ENCODE measurements around the gene HPS3. TPM values are rescaled to one million over a fixed set of nuclear protein-coding genes. Genes with fewer than 3 reads are reported as not detected.

HPS3 gene
- total RNA-seq, 1 donor = 30.7 TPM

DNA sequence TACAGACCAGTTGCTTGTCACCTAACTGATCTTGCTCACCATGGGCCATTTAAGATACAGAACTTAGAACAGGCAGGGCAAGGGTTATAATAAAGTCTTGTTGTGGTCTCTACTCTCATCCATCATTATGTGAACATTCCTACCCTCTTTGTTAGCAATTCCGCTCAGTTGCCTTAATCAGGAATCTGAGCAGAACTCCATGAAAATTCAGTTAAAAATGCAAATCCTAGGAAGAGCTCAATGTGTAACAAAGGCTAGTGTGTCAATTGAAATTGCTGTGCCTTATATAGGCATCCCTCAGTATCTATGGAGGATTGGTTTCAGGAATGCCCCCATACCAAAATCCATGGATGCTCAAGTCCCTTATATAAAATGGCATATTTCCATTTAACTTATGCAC, 47.7 kb downstream of the HPS3 start:
- TF ChIP-seq, protein P1, sequence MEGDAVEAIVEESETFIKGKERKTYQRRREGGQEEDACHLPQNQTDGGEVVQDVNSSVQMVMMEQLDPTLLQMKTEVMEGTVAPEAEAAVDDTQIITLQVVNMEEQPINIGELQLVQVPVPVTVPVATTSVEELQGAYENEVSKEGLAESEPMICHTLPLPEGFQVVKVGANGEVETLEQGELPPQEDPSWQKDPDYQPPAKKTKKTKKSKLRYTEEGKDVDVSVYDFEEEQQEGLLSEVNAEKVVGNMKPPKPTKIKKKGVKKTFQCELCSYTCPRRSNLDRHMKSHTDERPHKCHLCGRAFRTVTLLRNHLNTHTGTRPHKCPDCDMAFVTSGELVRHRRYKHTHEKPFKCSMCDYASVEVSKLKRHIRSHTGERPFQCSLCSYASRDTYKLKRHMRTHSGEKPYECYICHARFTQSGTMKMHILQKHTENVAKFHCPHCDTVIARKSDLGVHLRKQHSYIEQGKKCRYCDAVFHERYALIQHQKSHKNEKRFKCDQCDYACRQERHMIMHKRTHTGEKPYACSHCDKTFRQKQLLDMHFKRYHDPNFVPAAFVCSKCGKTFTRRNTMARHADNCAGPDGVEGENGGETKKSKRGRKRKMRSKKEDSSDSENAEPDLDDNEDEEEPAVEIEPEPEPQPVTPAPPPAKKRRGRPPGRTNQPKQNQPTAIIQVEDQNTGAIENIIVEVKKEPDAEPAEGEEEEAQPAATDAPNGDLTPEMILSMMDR (IDR thresholded peaks at IDR 0.05; ENCODE audit: insufficient read depth, low read depth, low read length) = no peak
- no peak for DNase-seq (ENCODE audit: low read depth)

DNA sequence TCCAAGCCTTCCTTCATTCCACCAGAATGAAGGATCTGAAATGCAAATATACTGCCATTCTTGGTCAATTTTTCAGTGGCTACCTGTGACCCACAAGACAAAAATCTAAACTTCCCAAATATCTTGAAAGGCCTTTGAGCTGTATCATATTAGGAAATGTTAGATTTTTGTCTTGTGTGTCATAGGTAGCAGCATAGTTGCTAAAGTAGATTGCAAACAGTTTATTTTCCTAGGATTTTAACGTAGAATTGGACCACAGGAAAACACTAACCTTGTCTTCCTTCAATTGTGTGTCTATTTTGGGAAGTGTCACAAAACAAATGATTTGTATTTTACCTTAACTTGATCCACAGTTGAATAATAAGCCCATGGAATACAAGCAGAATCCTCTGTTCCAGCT, 49.8 kb downstream of the HPS3 start:
- no peak overlapping the region for H3K4me3 ChIP-seq (ENCODE audit: low read depth, low read length)
- DNase-seq (ENCODE audit: low read depth) = peak; percentile 52
- TF ChIP-seq, protein P1 (IDR thresholded peaks at IDR 0.05; ENCODE audit: insufficient read depth, low read depth, low read length) = no peak

More for the DNA sequence above, 47.7 kb downstream of the HPS3 start:
- no peak overlapping the region for H3K4me3 ChIP-seq (ENCODE audit: low read depth, low read length)

DNA sequence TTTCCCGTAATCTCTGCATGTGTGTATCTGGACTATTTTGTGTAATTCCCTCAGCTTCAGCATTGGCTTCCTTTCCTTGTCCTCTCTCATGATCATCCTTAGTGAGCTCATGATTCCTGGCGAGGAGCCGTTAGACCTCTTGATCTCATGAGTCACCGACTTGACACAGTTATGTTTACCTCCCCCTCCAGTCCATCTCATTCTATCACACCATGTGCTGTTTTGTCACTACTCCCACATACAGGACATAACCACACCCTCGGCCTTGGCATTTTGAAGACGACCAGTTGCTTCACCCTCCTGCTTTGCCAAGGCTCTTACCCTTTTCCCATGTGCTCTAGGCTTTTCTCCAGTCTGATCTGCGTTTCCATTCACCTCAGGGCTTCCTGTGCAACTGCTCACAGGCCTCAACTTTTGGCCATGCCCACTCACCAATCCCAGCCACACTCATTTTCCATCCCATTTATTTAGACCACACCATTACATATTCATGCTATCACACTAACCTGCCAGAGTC, 50.7 kb downstream of the HPS3 start:
- H3K4me3 ChIP-seq (ENCODE audit: low read depth, low read length) = no peak overlapping the region
- TF ChIP-seq, protein P1 (IDR thresholded peaks at IDR 0.05; ENCODE audit: insufficient read depth, low read depth, low read length) = no peak
- peak; percentile 98 for DNase-seq (ENCODE audit: low read depth)

DNA sequence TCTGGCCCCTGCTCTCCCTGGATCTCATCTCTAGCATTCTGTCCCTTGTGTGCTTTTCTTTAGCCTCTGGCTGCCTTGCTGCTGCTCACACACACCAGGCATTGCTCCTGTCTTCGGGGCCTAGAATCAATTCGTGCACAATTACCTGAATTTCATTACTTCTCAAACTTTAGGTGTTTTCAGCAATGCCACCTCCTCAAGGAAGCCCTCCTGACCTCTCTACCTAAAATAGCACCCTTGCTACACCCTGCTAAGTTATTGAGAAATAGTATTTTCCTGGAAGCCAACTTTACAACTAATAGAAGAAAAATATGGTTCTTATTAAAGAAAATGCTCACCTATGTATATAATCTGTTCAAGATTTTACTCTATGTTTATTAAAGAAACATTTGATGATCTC, 51.7 kb downstream of the HPS3 start:
- no peak for DNase-seq (ENCODE audit: low read depth)
- TF ChIP-seq, protein P1 (IDR thresholded peaks at IDR 0.05; ENCODE audit: insufficient read depth, low read depth, low read length) = no peak
- no peak overlapping the region for H3K4me3 ChIP-seq (ENCODE audit: low read depth, low read length)

DNA sequence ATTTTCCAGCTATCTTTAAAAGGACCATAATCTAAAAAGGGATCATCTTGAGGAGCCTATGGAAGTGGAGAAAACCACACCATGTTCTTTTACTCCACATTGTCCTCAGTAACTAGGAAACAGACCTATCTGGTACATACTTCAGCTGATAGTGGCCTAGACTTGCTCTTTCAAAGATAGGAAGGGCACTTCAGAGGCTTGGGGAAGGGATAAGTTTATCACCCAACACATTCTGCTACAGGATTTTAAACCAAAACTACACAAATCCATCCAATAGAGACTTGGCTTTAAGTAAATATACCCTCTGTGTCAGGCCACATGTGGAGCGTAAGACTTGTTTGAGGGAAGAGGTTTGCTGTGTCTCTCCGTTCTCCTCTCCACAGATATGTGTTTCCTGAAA, 56.8 kb downstream of the HPS3 start:
- peak; percentile 90 for DNase-seq (ENCODE audit: low read depth)
- no peak overlapping the region for H3K4me3 ChIP-seq (ENCODE audit: low read depth, low read length)
- TF ChIP-seq, protein P1 (IDR thresholded peaks at IDR 0.05; ENCODE audit: insufficient read depth, low read depth, low read length) = no peak

DNA sequence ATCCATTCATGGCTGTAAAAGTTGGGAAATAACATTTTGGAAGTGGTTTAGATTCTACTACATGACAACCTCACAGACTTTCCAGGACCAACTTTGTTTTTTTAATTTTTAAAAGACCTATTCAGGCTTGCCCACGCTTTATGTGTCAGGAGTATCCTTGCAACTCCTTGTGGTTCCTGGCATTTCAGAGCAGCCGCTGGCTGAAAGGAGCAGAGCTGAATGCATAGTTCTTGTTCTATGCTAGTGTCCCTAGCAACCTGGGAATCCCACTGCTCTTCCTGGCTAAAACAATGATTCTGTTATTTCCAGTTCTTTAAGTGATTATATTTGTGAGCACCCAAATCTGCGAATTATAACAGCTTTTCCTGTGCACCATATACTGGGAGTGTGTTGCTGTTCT, 57.3 kb downstream of the HPS3 start:
- no peak overlapping the region for H3K4me3 ChIP-seq (ENCODE audit: low read depth, low read length)
- TF ChIP-seq, protein P1 (IDR thresholded peaks at IDR 0.05; ENCODE audit: insufficient read depth, low read depth, low read length) = no peak
- DNase-seq (ENCODE audit: low read depth) = no peak

DNA sequence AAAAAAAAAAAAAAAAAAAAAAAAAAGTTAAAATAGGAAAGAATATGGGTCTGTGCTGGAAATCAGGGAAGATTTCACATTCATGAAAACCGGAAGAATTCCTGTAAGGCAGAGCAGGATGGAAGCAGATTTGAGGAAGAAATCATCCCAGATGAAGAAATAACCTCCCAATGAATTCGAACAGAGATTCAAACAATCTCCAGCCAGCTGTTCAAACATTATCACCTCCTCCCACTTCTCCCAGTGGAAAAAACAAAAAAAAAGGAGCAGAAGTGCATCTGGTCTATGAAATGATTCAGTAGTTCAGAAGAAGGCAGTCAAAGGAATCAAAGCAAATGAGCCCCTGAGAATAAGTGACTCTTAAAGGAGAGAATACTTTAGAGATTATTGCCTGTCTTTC, 59.1 kb downstream of the HPS3 start:
- TF ChIP-seq, protein P1 (IDR thresholded peaks at IDR 0.05; ENCODE audit: insufficient read depth, low read depth, low read length) = no peak
- DNase-seq (ENCODE audit: low read depth) = no peak
- no peak overlapping the region for H3K4me3 ChIP-seq (ENCODE audit: low read depth, low read length)

Data from fibroblast of villous mesenchyme (primary cell).